Liver (tissue), 9 donors: Measurements from ENCODE around the gene KCNE5. TPM values are rescaled to one million over a fixed set of nuclear protein-coding genes. Genes with fewer than 3 reads are reported as not detected.

Experiments used
- DNase-seq: peaks from one replicate; pipeline ENCODE4 v3.0.0-alpha.2; 2017; ENCODE audit warnings: low spot score
- H3K27ac ChIP-seq, 2 donors: one replicate each; pipeline ENCODE4 v1.7.0; 2013; ENCODE audit warnings: inconsistent platforms in 2 of 2, low read length in 2 of 2, control low read depth in 1 of 2, low read depth in 1 of 2, mild to moderate bottlenecking in 1 of 2
- H3K27me3 ChIP-seq, 4 donors: one replicate each; pipeline versions ENCODE4 v1.6.1 to v1.7.0; 2013; ENCODE audit warnings: low read length in 3 of 4, inconsistent platforms in 1 of 4, mild to moderate bottlenecking in 1 of 4, moderate library complexity in 1 of 4; ENCODE audit not compliant: control insufficient read depth in 4 of 4, insufficient read depth in 4 of 4
- H3K36me3 ChIP-seq, 4 donors: one replicate each; pipeline versions ENCODE4 v1.6.1 to v1.7.0; 2013; ENCODE audit warnings: low read length in 3 of 4, mild to moderate bottlenecking in 3 of 4, low read depth in 1 of 4, moderate library complexity in 1 of 4; ENCODE audit not compliant: control insufficient read depth in 4 of 4, insufficient read depth in 3 of 4
- H3K4me1 ChIP-seq, 4 donors: one replicate each; pipeline versions ENCODE4 v1.6.1 to v1.7.0; 2013; ENCODE audit warnings: low read length in 3 of 4, mild to moderate bottlenecking in 3 of 4, moderate library complexity in 1 of 4; ENCODE audit not compliant: control insufficient read depth in 4 of 4, insufficient read depth in 4 of 4
- H3K4me3 ChIP-seq, 3 donors: one replicate each; pipeline versions ENCODE4 v1.6.1 to v1.7.0; 2013; ENCODE audit warnings: low read length in 3 of 3, control low read depth in 1 of 3, low read depth in 1 of 3, mild to moderate bottlenecking in 1 of 3
- H3K9ac ChIP-seq, 2 donors: one replicate each; pipeline ENCODE4 v1.7.0; 2013; ENCODE audit warnings: low read length in 2 of 2, mild to moderate bottlenecking in 2 of 2, moderate library complexity in 2 of 2, control low read depth in 1 of 2, low read depth in 1 of 2
- H3K9me3 ChIP-seq, 4 donors: one replicate each; pipeline versions ENCODE4 v1.6.1 to v1.7.0; 2013; ENCODE audit warnings: low read length in 3 of 4; ENCODE audit not compliant: control insufficient read depth in 4 of 4
- ATF3 ChIP-seq: IDR thresholded peaks from 2 replicates; pipeline ENCODE4 v1.6.1; 2016; ENCODE audit warnings: antibody characterized with exemption
- CTCF ChIP-seq: fragments of 150-350 bp; IDR thresholded peaks from 2 replicates; pipeline ENCODE4 v1.5.1; 2017; ENCODE audit warnings: improper control_type of control experiment, low read depth, low read length; ENCODE audit not compliant: missing input control
- EGR1 ChIP-seq, 2 donors: IDR thresholded peaks; 2 replicates each; pipeline ENCODE4 v1.6.1; 2016 to 2018; ENCODE audit warnings: antibody characterized with exemption in 2 of 2, low read depth in 2 of 2
- FOXA1 ChIP-seq: IDR thresholded peaks from 2 replicates; pipeline ENCODE4 v1.6.1; 2016; ENCODE audit warnings: antibody characterized with exemption
- FOXA2 ChIP-seq: IDR thresholded peaks from 2 replicates; pipeline ENCODE4 v1.6.1; 2016; ENCODE audit warnings: antibody characterized with exemption
- GABPA ChIP-seq, 2 donors: IDR thresholded peaks in 1 of 2; conservative IDR thresholded peaks in 1 of 2; 2 replicates each; pipeline ENCODE4 v1.6.1; 2016; ENCODE audit warnings: antibody characterized with exemption in 2 of 2, mild to moderate bottlenecking in 1 of 2, moderate library complexity in 1 of 2
- HNF4A ChIP-seq, 2 donors: conservative IDR thresholded peaks; 2 replicates each; pipeline ENCODE4 v1.6.1; 2016; ENCODE audit warnings: antibody characterized with exemption in 2 of 2, mild to moderate bottlenecking in 2 of 2
- HNF4G ChIP-seq: IDR thresholded peaks from 2 replicates; pipeline ENCODE4 v1.6.1; 2016; ENCODE audit warnings: antibody characterized with exemption
- JUND ChIP-seq, 2 donors: IDR thresholded peaks; 2 replicates each; pipeline ENCODE4 v1.6.1; 2016; ENCODE audit warnings: antibody characterized with exemption in 2 of 2
- MAX ChIP-seq: IDR thresholded peaks from 2 replicates; pipeline ENCODE4 v1.6.1; 2016; ENCODE audit warnings: antibody characterized with exemption
- RAD21 ChIP-seq, 2 donors: IDR thresholded peaks; 2 replicates each; pipeline ENCODE4 v1.6.1; 2016; ENCODE audit warnings: antibody characterized with exemption in 2 of 2, mild to moderate bottlenecking in 2 of 2
- REST ChIP-seq: IDR thresholded peaks from 2 replicates; pipeline ENCODE4 v1.6.1; 2016; ENCODE audit warnings: antibody characterized with exemption, mild to moderate bottlenecking
- RXRA ChIP-seq, 2 donors: IDR thresholded peaks; 2 replicates each; pipeline ENCODE4 v1.6.1; 2017 to 2018; ENCODE audit warnings: antibody characterized with exemption in 2 of 2, mild to moderate bottlenecking in 1 of 2
- SP1 ChIP-seq: IDR thresholded peaks from 2 replicates; pipeline ENCODE4 v1.6.1; 2018; ENCODE audit warnings: antibody characterized with exemption, mild to moderate bottlenecking
- TAF1 ChIP-seq: conservative IDR thresholded peaks from 2 replicates; pipeline ENCODE4 v1.6.1; 2016; ENCODE audit warnings: antibody characterized with exemption, mild to moderate bottlenecking
- YY1 ChIP-seq: IDR thresholded peaks from 2 replicates; pipeline ENCODE4 v1.6.1; 2016; ENCODE audit warnings: antibody characterized with exemption, mild to moderate bottlenecking
- ZBTB33 ChIP-seq: IDR thresholded peaks from 2 replicates; pipeline ENCODE4 v1.6.1; 2016; ENCODE audit warnings: antibody characterized with exemption
- WGBS: extraction: QIAGEN DNeasy Blood & Tissue Kit; methylation state at CpG from one replicate; pipeline ENCODE4 v1.1.7; 2013; 5-methylcytosine and 5-hydroxymethylcytosine counted together
- polyA plus RNA-seq, 2 donors: library from polyadenylated mRNA; stranded (reverse) in 1 of 2; unstranded in 1 of 2; fragments of 200-250 nt in 1 of 2; fragments of >200 nt in 1 of 2; fragmentation: Nextera tagmentation in 1 of 2; extraction: Ambion mirVana in 1 of 2; gene quantifications; one replicate each; pipeline versions ENCODE4 v1.2.1 to v1.2.3, GENCODE V29; 2013 to 2015
- total RNA-seq, 2 donors: library from RNA; depleted of rRNA; stranded (reverse); fragments of >200 nt; gene quantifications; one replicate each; pipeline ENCODE4 v1.2.3, GENCODE V29; 2014
- donor health status: healthy.
- donor health status: healthy.
- donor health status: healthy.
- donor health status: healthy.
- donor health status: healthy.

The KCNE5 gene
- total and polyA plus RNA-seq, 4 donors, result 0.05 to 1.4 (median 0.33) TPM; not detected in 1

GRCh38 chrX:109629310-109629709 is 4.3 kb upstream of the KCNE5 start:
- WGBS, result 71% methylated on average over 3 of the region's 3 CpGs

GRCh38 chrX:109626637-109627036 is 1.7 kb upstream of the KCNE5 start:
- no peak for DNase-seq
- H3K36me3 ChIP-seq, result no peaks in the 10 kb centered on the region
- no peak overlapping the region for H3K9ac ChIP-seq
- 90% methylated on average over 4 of the region's 4 CpGs for WGBS
- no peak overlapping the region for H3K27ac ChIP-seq
- no peak overlapping the region for H3K4me3 ChIP-seq
- peaks cover 0 to 6% (median 0%) of the 10 kb centered on the region in 4 donors for H3K27me3 ChIP-seq
- no peaks in the 10 kb centered on the region for H3K9me3 ChIP-seq
- H3K4me1 ChIP-seq, result no peaks in the 10 kb centered on the region
- TF ChIP-seq SP1 (no peak), MAX (no peak), GABPA (IDR thresholded peaks at IDR 0.05 in 1 of 2, conservative IDR thresholded peaks at IDR 0.05 in 1 of 2) (no peak), JUND (IDR thresholded peaks at IDR 0.05) (no peak), FOXA2 (no peak), FOXA1 (no peak), RAD21 (IDR thresholded peaks at IDR 0.05) (no peak), EGR1 (IDR thresholded peaks at IDR 0.05; ENCODE audit: low read depth in 2 of 2) (no peak), CTCF (no peak), HNF4G (no peak), TAF1 (no peak), YY1 (no peak), ZBTB33 (no peak), RXRA (IDR thresholded peaks at IDR 0.05) (no peak), HNF4A (conservative IDR thresholded peaks at IDR 0.05) (no peak)

More at GRCh38 chrX:109629310-109629709, 4.3 kb upstream of the KCNE5 start:
- Histone ChIP-seq H3K36me3 (no peaks in the 10 kb centered on the region), H3K4me3 (no peak overlapping the region), H3K27me3 (peaks cover 0 to 6% (median 0%) of the 10 kb centered on the region in 4 donors), H3K9me3 (no peaks in the 10 kb centered on the region), H3K27ac (no peak overlapping the region), H3K4me1 (no peaks in the 10 kb centered on the region), H3K9ac (no peak overlapping the region)
- TF ChIP-seq MAX (no peak), FOXA2 (no peak), SP1 (no peak), REST (no peak), ATF3 (no peak)
- DNase-seq, result no peak
